Sigmoid colon (tissue), 4 donors: ENCODE data around the gene BMPR1A.

ENCODE experiments used
- EP300 ChIP-seq, 4 donors: sonication (generic); formaldehyde crosslinking; IDR thresholded peaks; one replicate each; pipeline ENCODE4 v1.6.1; 2017; ENCODE audit warnings: antibody characterized with exemption in 4 of 4
- POLR2A ChIP-seq, 2 donors: fragments of 450-650 bp; IDR thresholded peaks; one replicate each; pipeline ENCODE4 v1.6.1; 2016; ENCODE audit warnings: antibody characterized with exemption in 2 of 2, mild to moderate bottlenecking in 2 of 2, moderate library complexity in 2 of 2
- POLR2AphosphoS5 ChIP-seq, 4 donors: sonication (generic); formaldehyde crosslinking; IDR thresholded peaks; one replicate each; pipeline ENCODE4 v1.6.1; 2017; ENCODE audit warnings: antibody characterized with exemption in 4 of 4
- TF ChIP-seq, protein P1 (sequence below), 4 experiments: fragments of 450-650 bp in 3 of 4; fragments of 200-600 bp in 1 of 4; IDR thresholded peaks; one replicate each; pipeline ENCODE4 v1.5.1; 2016 to 2019; ENCODE audit warnings: antibody characterized with exemption in 4 of 4, mild to moderate bottlenecking in 3 of 4, moderate library complexity in 2 of 4

DNA sequence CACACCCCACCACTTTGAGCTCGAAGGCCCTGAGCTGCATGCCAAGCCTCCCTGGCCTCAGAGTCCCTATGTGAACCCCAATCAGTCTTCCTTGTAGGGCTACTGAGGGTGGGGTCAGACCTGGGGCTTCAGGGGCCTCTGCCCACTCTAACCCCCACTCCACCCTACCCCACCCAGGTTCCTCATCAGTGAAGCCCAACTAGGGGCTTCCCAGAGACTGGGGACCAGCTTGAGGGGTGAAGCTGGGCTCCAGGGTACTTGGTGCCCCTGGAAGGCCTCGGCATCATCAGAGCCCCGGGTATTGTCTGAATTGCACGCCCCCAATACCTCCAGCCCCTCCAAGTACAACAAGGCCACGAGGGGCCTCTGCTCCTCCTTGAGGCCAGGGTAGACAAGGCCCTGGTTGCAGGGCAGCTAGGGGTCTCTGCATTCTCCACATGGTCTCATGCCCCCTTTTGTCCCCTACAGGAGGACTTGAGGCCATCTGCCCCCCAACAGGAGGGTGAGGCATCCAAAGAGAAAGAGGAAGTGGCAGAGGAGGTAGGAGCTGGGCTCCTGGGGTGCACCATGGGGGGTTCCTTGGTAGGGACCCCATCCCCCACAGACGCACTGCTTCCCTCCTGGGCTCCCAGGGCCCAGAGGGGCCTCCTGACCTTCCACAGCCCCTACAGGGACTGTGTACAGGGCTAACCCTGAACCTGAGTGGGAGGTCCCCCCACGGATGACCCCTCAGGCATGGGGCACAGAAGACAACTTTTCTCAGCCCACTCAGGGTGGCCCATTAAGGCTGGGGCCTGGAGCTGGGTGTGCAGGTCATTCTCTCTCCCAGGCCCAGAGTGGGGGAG, 205.9 kb downstream of the BMPR1A start:
- TF ChIP-seq, protein P1, sequence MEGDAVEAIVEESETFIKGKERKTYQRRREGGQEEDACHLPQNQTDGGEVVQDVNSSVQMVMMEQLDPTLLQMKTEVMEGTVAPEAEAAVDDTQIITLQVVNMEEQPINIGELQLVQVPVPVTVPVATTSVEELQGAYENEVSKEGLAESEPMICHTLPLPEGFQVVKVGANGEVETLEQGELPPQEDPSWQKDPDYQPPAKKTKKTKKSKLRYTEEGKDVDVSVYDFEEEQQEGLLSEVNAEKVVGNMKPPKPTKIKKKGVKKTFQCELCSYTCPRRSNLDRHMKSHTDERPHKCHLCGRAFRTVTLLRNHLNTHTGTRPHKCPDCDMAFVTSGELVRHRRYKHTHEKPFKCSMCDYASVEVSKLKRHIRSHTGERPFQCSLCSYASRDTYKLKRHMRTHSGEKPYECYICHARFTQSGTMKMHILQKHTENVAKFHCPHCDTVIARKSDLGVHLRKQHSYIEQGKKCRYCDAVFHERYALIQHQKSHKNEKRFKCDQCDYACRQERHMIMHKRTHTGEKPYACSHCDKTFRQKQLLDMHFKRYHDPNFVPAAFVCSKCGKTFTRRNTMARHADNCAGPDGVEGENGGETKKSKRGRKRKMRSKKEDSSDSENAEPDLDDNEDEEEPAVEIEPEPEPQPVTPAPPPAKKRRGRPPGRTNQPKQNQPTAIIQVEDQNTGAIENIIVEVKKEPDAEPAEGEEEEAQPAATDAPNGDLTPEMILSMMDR (IDR thresholded peaks at IDR 0.05) = no peak
- no peak for TF ChIP-seq POLR2A (IDR thresholded peaks at IDR 0.05)
- no peak for TF ChIP-seq POLR2AphosphoS5 (IDR thresholded peaks at IDR 0.05)
- no peak for TF ChIP-seq EP300 (IDR thresholded peaks at IDR 0.05)
